Eye (tissue), 1 donor: ENCODE results near the gene SOX30.

Experiments
- DNase-seq: peaks from one replicate; pipeline ENCODE4 v3.0.0-alpha.2; 2015

The SOX30 gene

GRCh38 chr5:157607371-157608161, 44.7 kb downstream of the SOX30 start:
- no peak for DNase-seq

GRCh38 chr5:157606046-157606445, 46.2 kb downstream of the SOX30 start:
- no peak for DNase-seq

- peak; percentile 74 for DNase-seq
Observed at GRCh38 chr5:157603333-157604190, 48.7 kb downstream of the SOX30 start.

GRCh38 chr5:157602505-157602904, 49.7 kb downstream of the SOX30 start:
- no peak for DNase-seq

GRCh38 chr5:157600252-157600651, 52.0 kb downstream of the SOX30 start:
- no peak for DNase-seq

- DNase-seq = no peak
Observed at GRCh38 chr5:157599565-157599964, 52.7 kb downstream of the SOX30 start.

- no peak for DNase-seq
Observed at GRCh38 chr5:157598350-157598936, 53.8 kb downstream of the SOX30 start.

- no peak for DNase-seq
Observed at GRCh38 chr5:157597277-157597676, 55.0 kb downstream of the SOX30 start.

GRCh38 chr5:157596487-157596886, 55.8 kb downstream of the SOX30 start:
- no peak for DNase-seq

- no peak for DNase-seq
Observed at GRCh38 chr5:157594675-157595459, 57.4 kb downstream of the SOX30 start.

- no peak for DNase-seq
Observed at GRCh38 chr5:157594257-157594656, 58.0 kb downstream of the SOX30 start.

GRCh38 chr5:157593052-157593757, 59.0 kb downstream of the SOX30 start:
- DNase-seq = peak; percentile 34

GRCh38 chr5:157592594-157592993, 59.6 kb downstream of the SOX30 start:
- DNase-seq = no peak

GRCh38 chr5:157590478-157590877, 61.8 kb downstream of the SOX30 start:
- DNase-seq = no peak

- no peak for DNase-seq
Observed at GRCh38 chr5:157584628-157585027, 67.6 kb downstream of the SOX30 start.

GRCh38 chr5:157582731-157583620, 69.3 kb downstream of the SOX30 start:
- no peak for DNase-seq

- DNase-seq = no peak
Observed at GRCh38 chr5:157581901-157582300, 70.3 kb downstream of the SOX30 start.

- no peak for DNase-seq
Observed at GRCh38 chr5:157578079-157578780, 74.0 kb downstream of the SOX30 start.

- no peak for DNase-seq
Observed at GRCh38 chr5:157576678-157577077, 75.6 kb downstream of the SOX30 start.
